HG03064 (cell line): ENCODE results near the gene SH2D4B.

ENCODE experiments used
- ATAC-seq: cut with Tn5 transposase; IDR thresholded peaks from one replicate; pipeline ENCODE4 v1.9.1; 2021; ENCODE audit warnings: low read depth; ENCODE audit not compliant: unreplicated experiment

Gene SH2D4B

GRCh38 chr10:80674809-80675208 is 137.1 kb downstream of the SH2D4B start:
- ATAC-seq: no peak

- no peak for ATAC-seq
Observed at GRCh38 chr10:80681142-80681541, 143.4 kb downstream of the SH2D4B start.

GRCh38 chr10:80684259-80684658 is 146.6 kb downstream of the SH2D4B start:
- ATAC-seq: no peak

- ATAC-seq: no peak
Observed at GRCh38 chr10:80685355-80685754, 147.7 kb downstream of the SH2D4B start.

- ATAC-seq: no peak
Observed at GRCh38 chr10:80686734-80687475, 149.2 kb downstream of the SH2D4B start.

GRCh38 chr10:80687476-80687789 is 149.7 kb downstream of the SH2D4B start:
- no peak for ATAC-seq

- no peak for ATAC-seq
Observed at GRCh38 chr10:80690434-80690833, 152.7 kb downstream of the SH2D4B start.

GRCh38 chr10:80691441-80691840 is 153.7 kb downstream of the SH2D4B start:
- no peak for ATAC-seq

GRCh38 chr10:80693565-80693964 is 155.9 kb downstream of the SH2D4B start:
- ATAC-seq: no peak

- ATAC-seq: no peak
Observed at GRCh38 chr10:80694930-80695329, 157.2 kb downstream of the SH2D4B start.
